GM19372 (cell line): ENCODE measurements around the gene F13A1.

Experiments used
- ATAC-seq: cut with Tn5 transposase; IDR thresholded peaks from one replicate; pipeline ENCODE4 v1.9.1; 2021; ENCODE audit warnings: mild to moderate bottlenecking, low read depth, moderate library complexity; ENCODE audit not compliant: unreplicated experiment

F13A1 gene

GRCh38 chr6:6123803-6124202 lies 196.7 kb downstream of the F13A1 start:
- no peak for ATAC-seq

GRCh38 chr6:6121943-6122342 lies 198.5 kb downstream of the F13A1 start:
- no peak for ATAC-seq

- ATAC-seq, result no peak
These were observed 214.9 kb downstream of the F13A1 start for GRCh38 chr6:6105472-6106036.
